ENCODE measurements around the gene FMO5. TPM values are rescaled to one million over a fixed set of nuclear protein-coding genes. Genes with fewer than 3 reads are reported as not detected.

FMO5 gene
- total RNA-seq, 1 experiment from 2014 or later, result 0.72 TPM

GRCh38 chr1:147169840-147170674 is 55.1 kb downstream of the FMO5 start:
- Mint-ChIP-seq H3K4me1 (ENCODE audit: insufficient read depth, unreplicated experiment) (peaks cover 55% of the 10 kb centered on the region), H3K9me3 (ENCODE audit: unreplicated experiment) (no peaks in the 10 kb centered on the region), H3K36me3 (ENCODE audit: insufficient read depth, unreplicated experiment) (peaks cover 40% of the 10 kb centered on the region), H3K27me3 (ENCODE audit: insufficient read depth, unreplicated experiment) (no peaks in the 10 kb centered on the region), H3K4me3 (ENCODE audit: unreplicated experiment) (peak overlapping the region; percentile 95), H3K27ac (ENCODE audit: low read depth, unreplicated experiment) (peak overlapping the region; percentile 98)
- ChIA-PET CTCF (interaction anchor here (1.0 to 8.0 kb wide), 5 partner anchors 8 to 115 kb away, joined by 3 to 131 read pairs (median 7); partner anchors contain the start of gene CHD1L), POLR2A (interaction anchor here (0.7 to 8.4 kb wide), 10 partner anchors 8 to 783 kb away, joined by 3 to 298 read pairs (median 21); partner anchors contain the start of genes CHD1L and FMO5)
- TSS peak; percentile 23 for BruUV-seq (replicated peaks)
- TF ChIP-seq CTCF (IDR thresholded peaks at IDR 0.05; ENCODE audit: unreplicated experiment), result no peak
- DNase-seq (ENCODE audit: unreplicated experiment), result peak; percentile 27
- intact Hi-C loops (cut with micrococcal nuclease), result loop anchor here (5.0 kb wide), 1 partner anchor 57 kb away; the partner anchor contains the start of gene FMO5

GRCh38 chr1:147169171-147169570 is 56.0 kb downstream of the FMO5 start:
- H3K27ac Mint-ChIP-seq (ENCODE audit: low read depth, unreplicated experiment), result peak overlapping the region; percentile 98
- H3K27me3 Mint-ChIP-seq (ENCODE audit: insufficient read depth, unreplicated experiment), result no peaks in the 10 kb centered on the region
- BruUV-seq (replicated peaks), result no TSS peak
- H3K36me3 Mint-ChIP-seq (ENCODE audit: insufficient read depth, unreplicated experiment), result peaks cover 49% of the 10 kb centered on the region
- ChIA-PET POLR2A (interaction anchor here (0.9 to 8.4 kb wide), 11 partner anchors 7 to 231 kb away, joined by 4 to 298 read pairs (median 6); partner anchors contain the start of genes CHD1L, FMO5 and NBPF12), CTCF (interaction anchor here (0.6 to 8.0 kb wide), 7 partner anchors 14 to 1891 kb away, joined by 3 to 131 read pairs (median 4); partner anchors contain the start of gene CHD1L)
- peaks cover 52% of the 10 kb centered on the region for H3K4me1 Mint-ChIP-seq (ENCODE audit: insufficient read depth, unreplicated experiment)
- intact Hi-C loops (cut with micrococcal nuclease), result no loop called here
- peak overlapping the region; percentile 95 for H3K4me3 Mint-ChIP-seq (ENCODE audit: unreplicated experiment)
- DNase-seq (ENCODE audit: unreplicated experiment), result no peak
- TF ChIP-seq CTCF (IDR thresholded peaks at IDR 0.05; ENCODE audit: unreplicated experiment), result no peak
- H3K9me3 Mint-ChIP-seq (ENCODE audit: unreplicated experiment), result no peaks in the 10 kb centered on the region

GRCh38 chr1:147168626-147169058 is 56.5 kb downstream of the FMO5 start:
- Mint-ChIP-seq H3K27ac (ENCODE audit: low read depth, unreplicated experiment) (peak overlapping the region; percentile 98), H3K9me3 (ENCODE audit: unreplicated experiment) (no peaks in the 10 kb centered on the region), H3K4me3 (ENCODE audit: unreplicated experiment) (peak overlapping the region; percentile 95), H3K36me3 (ENCODE audit: insufficient read depth, unreplicated experiment) (peaks cover 54% of the 10 kb centered on the region), H3K27me3 (ENCODE audit: insufficient read depth, unreplicated experiment) (no peaks in the 10 kb centered on the region), H3K4me1 (ENCODE audit: insufficient read depth, unreplicated experiment) (peaks cover 48% of the 10 kb centered on the region)
- DNase-seq (ENCODE audit: unreplicated experiment), result peak; percentile 64
- intact Hi-C loops (cut with micrococcal nuclease), result no loop called here
- POLR2A ChIA-PET, result interaction anchor here (0.9 to 8.4 kb wide), 12 partner anchors 11 to 589 kb away, joined by 3 to 298 read pairs (median 5); partner anchors contain the start of genes CHD1L, FMO5 and NBPF12
- TF ChIP-seq CTCF (IDR thresholded peaks at IDR 0.05; ENCODE audit: unreplicated experiment), result no peak
- no TSS peak for BruUV-seq (replicated peaks)
- CTCF ChIA-PET, result interaction anchor here (0.6 to 8.0 kb wide), 8 partner anchors 13 to 1891 kb away, joined by 3 to 131 read pairs (median 4); partner anchors contain the start of gene CHD1L

- ChIA-PET CTCF (interaction anchor here (0.7 to 8.0 kb wide), 2 partner anchors 14 to 75 kb away, joined by 3 to 131 read pairs; partner anchors contain the start of gene CHD1L), POLR2A (interaction anchor here (0.6 to 8.4 kb wide), 15 partner anchors 8 to 791 kb away, joined by 3 to 298 read pairs (median 4); partner anchors contain the start of genes CHD1L and FMO5)
- Mint-ChIP-seq H3K36me3 (ENCODE audit: insufficient read depth, unreplicated experiment) (peaks cover 62% of the 10 kb centered on the region), H3K27me3 (ENCODE audit: insufficient read depth, unreplicated experiment) (no peaks in the 10 kb centered on the region), H3K4me3 (ENCODE audit: unreplicated experiment) (peak overlapping the region; percentile 63), H3K27ac (ENCODE audit: low read depth, unreplicated experiment) (peak overlapping the region; percentile 98), H3K4me1 (ENCODE audit: insufficient read depth, unreplicated experiment) (peaks cover 42% of the 10 kb centered on the region), H3K9me3 (ENCODE audit: unreplicated experiment) (no peaks in the 10 kb centered on the region)
- TF ChIP-seq CTCF (IDR thresholded peaks at IDR 0.05; ENCODE audit: unreplicated experiment), result no peak
- no TSS peak for BruUV-seq (replicated peaks)
- DNase-seq (ENCODE audit: unreplicated experiment), result peak; percentile 93
- intact Hi-C loops (cut with micrococcal nuclease), result no loop called here
Measured at GRCh38 chr1:147167365-147167764, 57.8 kb downstream of the FMO5 start.

Data from MCF 10A (cell line).